Measurements from ENCODE around the gene LINGO3. TPM values are rescaled to one million over a fixed set of nuclear protein-coding genes. Genes with fewer than 3 reads are reported as not detected.
A peak's percentile ranks its signal among the peaks of the same experiment; 100 is the strongest.

Gene LINGO3
- total and polyA plus RNA-seq, 10 of the 15 experiments (the other 5 are each of a cell fraction or from before 2014, with no cell fraction given): 0.09 to 2.0 (median 0.40) TPM; not detected in 5

- TF ChIP-seq PML (IDR thresholded peaks at IDR 0.05; ENCODE audit: low read length) (peak; percentile 46; the same call in 1 of the 2 replicates), ZBED1 (IDR thresholded peaks at IDR 0.05; ENCODE audit: borderline replicate concordance) (peak; percentile 80; the same call in 1 of the 2 replicates), SRF (IDR thresholded peaks at IDR 0.05; ENCODE audit: low read depth in 2 of 2, low read length in 2 of 2) (no peak), BHLHE40 (IDR thresholded peaks at IDR 0.05; ENCODE audit: borderline replicate concordance in 1 of 2, low read depth in 2 of 2, low read length in 1 of 2) (peak; percentile 53 to 73; a peak in 3 of 4 replicates), TCF12 (IDR thresholded peaks at IDR 0.05; ENCODE audit: low read depth, low read length) (peak; percentile 58; the same call in 1 of the 2 replicates), MXI1 (IDR thresholded peaks at IDR 0.05; ENCODE audit: low read depth, low read length) (peak; percentile 86), POLR2AphosphoS5 (IDR thresholded peaks at IDR 0.05; ENCODE audit: low read length) (peak; percentile 32; the same call in 1 of the 2 replicates), NKRF (conservative IDR thresholded peaks at IDR 0.05) (peak; percentile 73; the same call in 1 of the 2 replicates), TBL1XR1 (IDR thresholded peaks at IDR 0.05; ENCODE audit: low read depth, low read length) (peak; percentile 59; the same call in 1 of the 2 replicates), USF1 (IDR thresholded peaks at IDR 0.05; ENCODE audit: borderline replicate concordance, extremely low read length, insufficient read depth, low read depth, low read length) (no peak), BACH1 (IDR thresholded peaks at IDR 0.05; ENCODE audit: borderline replicate concordance) (peak; percentile 96), HSF1 (IDR thresholded peaks at IDR 0.05; ENCODE audit: low read depth, low read length) (no peak), SPI1 (IDR thresholded peaks at IDR 0.05; ENCODE audit: borderline replicate concordance, insufficient read depth, low read depth, low read length) (no peak), CHD1 (IDR thresholded peaks at IDR 0.05; ENCODE audit: low read depth, low read length) (no peak), EP300 (IDR thresholded peaks at IDR 0.05; ENCODE audit: borderline replicate concordance in 1 of 2, control insufficient read depth in 1 of 2, low read depth in 2 of 2, low read length in 2 of 2) (no peak), BCL3 (IDR thresholded peaks at IDR 0.05; ENCODE audit: borderline replicate concordance, insufficient read depth, low read depth, low read length, poor library complexity, severe bottlenecking) (no peak), ZBTB40 (IDR thresholded peaks at IDR 0.05; ENCODE audit: borderline replicate concordance) (peak; percentile 91)
Observed at GRCh38 chr19:2273356-2274184, 34.4 kb downstream of the LINGO3 start (continued).

Data from GM12878 (cell line).